Colonic mucosa (tissue), 4 donors: Measurements from ENCODE around the gene TACC2. TPM values are rescaled to one million over a fixed set of nuclear protein-coding genes. Genes with fewer than 3 reads are reported as not detected.
"Not testable (repeated sequence)": the region's sequence is repeated elsewhere in the genome, so short reads cannot be mapped to it uniquely, and the experiment has no call there.

ENCODE experiments used
- DNase-seq: peaks from one replicate; pipeline ENCODE4 v3.0.0-alpha.2; 2020
- H3K27ac ChIP-seq: fragments of 200-600 bp; one replicate; pipeline ENCODE4 v1.8.0; 2021
- H3K27me3 ChIP-seq: fragments of 200-600 bp; one replicate; pipeline ENCODE4 v1.8.0; 2021
- H3K36me3 ChIP-seq: fragments of 200-600 bp; one replicate; pipeline ENCODE4 v1.8.0; 2021
- H3K4me1 ChIP-seq: fragments of 200-600 bp; one replicate; pipeline ENCODE4 v1.8.0; 2021; ENCODE audit warnings: mild to moderate bottlenecking
- H3K4me3 ChIP-seq: fragments of 200-600 bp; one replicate; pipeline ENCODE4 v1.8.0; 2021
- H3K9ac ChIP-seq, 2 donors: one replicate each; pipeline ENCODE4 v1.7.0; 2013; ENCODE audit warnings: control low read depth in 2 of 2, low read depth in 2 of 2, low read length in 2 of 2
- H3K9me3 ChIP-seq: fragments of 200-600 bp; one replicate; pipeline ENCODE4 v1.8.0; 2021
- intact Hi-C: fragments of 100-400 bp; cut with DNase I; formaldehyde crosslinking; loops from one replicate; pipeline ENCODE4 v1.14.1; 2022
- total RNA-seq, 2 donors: library from RNA; stranded (reverse); fragmentation: NEBNext Ultra II Directional in 1 of 2; extraction: Animal tissue kit (Norgen Biotek cat#: 25700) in 1 of 2; gene quantifications; one replicate each; pipeline ENCODE4 v1.2.1, GENCODE V29; 2021
- TF ChIP-seq, protein P1 (sequence below): fragments of 200-600 bp; IDR thresholded peaks from one replicate; pipeline ENCODE4 v1.8.0; 2022; ENCODE audit warnings: antibody characterized with exemption, mild to moderate bottlenecking
- donor health status: healthy.
- donor health status: DM: no; HTN: no; CAD: no.
- donor health status: DM: no; HTN: no; CAD: no.

The TACC2 gene
- total RNA-seq, 2 donors from 2014 or later: 90.0 to 93.2 TPM

DNA sequence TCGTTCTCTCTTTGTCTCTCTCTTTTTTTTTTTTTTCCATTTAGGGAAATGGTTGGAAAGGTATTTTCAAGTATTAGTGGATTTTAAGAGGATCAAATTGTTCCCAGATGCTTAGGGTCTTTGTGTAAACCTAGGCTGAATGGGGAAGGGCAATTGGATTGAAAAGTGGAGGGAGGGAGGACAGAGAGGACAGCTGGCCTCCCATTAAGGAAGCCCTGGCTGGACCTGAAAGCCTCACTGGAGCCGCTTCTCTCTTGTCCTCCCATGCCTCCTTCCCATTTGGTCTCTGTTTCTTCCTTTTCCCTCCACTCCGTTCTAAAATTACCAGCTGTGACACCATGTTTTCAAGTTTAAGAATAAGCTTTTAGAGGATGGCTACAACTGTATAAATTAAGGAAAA, 104.1 kb downstream of the TACC2 start:
- no peaks in the 10 kb centered on the region for H3K36me3 ChIP-seq

DNA sequence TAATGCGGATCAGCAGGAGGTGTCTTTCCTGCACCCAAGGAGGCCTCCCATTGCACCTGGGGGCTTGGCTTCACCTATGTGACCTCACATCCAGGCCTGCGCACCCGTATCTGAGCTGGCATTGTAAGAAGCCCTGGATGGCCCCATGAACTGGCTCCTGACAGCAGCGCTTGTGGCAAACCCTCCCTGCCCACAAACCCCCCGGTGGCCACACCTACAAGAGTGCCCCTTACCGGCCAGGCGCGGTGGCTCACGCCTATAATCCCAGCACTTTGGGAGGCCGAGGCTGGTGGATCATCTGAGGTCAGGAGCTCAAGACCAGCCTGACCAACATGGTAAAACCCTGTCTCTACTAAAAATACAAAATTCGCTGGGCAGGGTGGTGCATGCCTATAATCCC, 107.2 kb downstream of the TACC2 start:
- H3K4me1 ChIP-seq, H3K4me3 ChIP-seq, H3K27me3 ChIP-seq, intact Hi-C loops, H3K27ac ChIP-seq, H3K36me3 ChIP-seq, DNase-seq, H3K9me3 ChIP-seq, H3K9ac ChIP-seq: not testable (repeated sequence)

More for the DNA sequence above, 104.1 kb downstream of the TACC2 start:
- intact Hi-C loops: no loop called here
- TF ChIP-seq, protein P1, sequence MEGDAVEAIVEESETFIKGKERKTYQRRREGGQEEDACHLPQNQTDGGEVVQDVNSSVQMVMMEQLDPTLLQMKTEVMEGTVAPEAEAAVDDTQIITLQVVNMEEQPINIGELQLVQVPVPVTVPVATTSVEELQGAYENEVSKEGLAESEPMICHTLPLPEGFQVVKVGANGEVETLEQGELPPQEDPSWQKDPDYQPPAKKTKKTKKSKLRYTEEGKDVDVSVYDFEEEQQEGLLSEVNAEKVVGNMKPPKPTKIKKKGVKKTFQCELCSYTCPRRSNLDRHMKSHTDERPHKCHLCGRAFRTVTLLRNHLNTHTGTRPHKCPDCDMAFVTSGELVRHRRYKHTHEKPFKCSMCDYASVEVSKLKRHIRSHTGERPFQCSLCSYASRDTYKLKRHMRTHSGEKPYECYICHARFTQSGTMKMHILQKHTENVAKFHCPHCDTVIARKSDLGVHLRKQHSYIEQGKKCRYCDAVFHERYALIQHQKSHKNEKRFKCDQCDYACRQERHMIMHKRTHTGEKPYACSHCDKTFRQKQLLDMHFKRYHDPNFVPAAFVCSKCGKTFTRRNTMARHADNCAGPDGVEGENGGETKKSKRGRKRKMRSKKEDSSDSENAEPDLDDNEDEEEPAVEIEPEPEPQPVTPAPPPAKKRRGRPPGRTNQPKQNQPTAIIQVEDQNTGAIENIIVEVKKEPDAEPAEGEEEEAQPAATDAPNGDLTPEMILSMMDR: no peak
- Histone ChIP-seq H3K27ac (no peak overlapping the region), H3K27me3 (no peaks in the 10 kb centered on the region), H3K4me3 (no peak overlapping the region), H3K4me1 (no peaks in the 10 kb centered on the region), H3K9ac (no peak overlapping the region), H3K9me3 (no peaks in the 10 kb centered on the region)
- DNase-seq: no peak

DNA sequence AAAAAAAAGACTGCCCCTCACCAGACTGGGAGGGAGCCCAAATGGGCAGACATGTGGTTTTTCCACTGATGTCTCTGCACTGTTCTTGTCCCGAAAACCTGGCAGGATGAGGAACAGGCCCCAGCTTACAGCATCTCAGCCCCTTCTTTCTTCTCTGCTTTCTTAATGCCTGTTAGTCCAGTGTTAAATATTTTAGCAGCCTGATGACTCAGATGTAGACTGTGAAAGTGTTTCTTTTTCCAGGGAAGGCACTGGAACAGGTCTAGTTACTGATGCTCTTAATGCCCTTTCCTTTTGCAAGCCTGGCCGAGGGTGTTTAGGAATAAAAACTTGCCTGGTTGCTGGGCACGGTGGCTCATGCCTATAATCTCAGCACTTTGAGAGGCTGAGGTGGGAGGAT, 107.7 kb downstream of the TACC2 start:
- Histone ChIP-seq H3K27me3 (no peaks in the 10 kb centered on the region), H3K9ac (no peak overlapping the region), H3K27ac (no peak overlapping the region), H3K9me3 (no peaks in the 10 kb centered on the region), H3K4me1 (no peaks in the 10 kb centered on the region), H3K36me3 (no peaks in the 10 kb centered on the region), H3K4me3 (no peak overlapping the region)
- no peak for DNase-seq
- intact Hi-C loops: no loop called here
- TF ChIP-seq, protein P1: no peak

DNA sequence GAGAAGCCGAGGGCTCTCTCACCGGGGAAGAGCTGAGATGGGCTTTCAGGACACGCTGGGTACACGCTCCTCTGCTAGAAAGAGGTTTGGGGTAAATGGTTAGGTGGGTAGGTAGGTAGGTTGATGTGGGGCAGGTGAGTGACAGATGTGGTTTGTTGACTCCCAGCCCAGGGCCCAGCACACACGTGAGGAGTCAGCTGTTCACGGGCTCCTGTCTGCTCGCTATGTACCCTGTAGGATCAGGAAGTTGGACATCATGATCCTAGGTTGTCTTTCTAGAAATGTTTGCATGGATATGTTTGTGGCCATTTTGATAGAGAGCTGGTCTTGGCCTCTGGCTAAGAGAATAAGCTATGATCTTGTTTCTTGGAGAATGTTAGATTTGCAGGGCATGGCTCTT, 109.0 kb downstream of the TACC2 start:
- no peak for DNase-seq
- intact Hi-C loops: no loop called here
- no peak overlapping the region for H3K9ac ChIP-seq
- no peak overlapping the region for H3K4me3 ChIP-seq
- no peak overlapping the region for H3K27ac ChIP-seq
- no peaks in the 10 kb centered on the region for H3K36me3 ChIP-seq
- no peaks in the 10 kb centered on the region for H3K4me1 ChIP-seq
- TF ChIP-seq, protein P1: no peak
- H3K27me3 ChIP-seq: no peaks in the 10 kb centered on the region
- H3K9me3 ChIP-seq: no peaks in the 10 kb centered on the region

DNA sequence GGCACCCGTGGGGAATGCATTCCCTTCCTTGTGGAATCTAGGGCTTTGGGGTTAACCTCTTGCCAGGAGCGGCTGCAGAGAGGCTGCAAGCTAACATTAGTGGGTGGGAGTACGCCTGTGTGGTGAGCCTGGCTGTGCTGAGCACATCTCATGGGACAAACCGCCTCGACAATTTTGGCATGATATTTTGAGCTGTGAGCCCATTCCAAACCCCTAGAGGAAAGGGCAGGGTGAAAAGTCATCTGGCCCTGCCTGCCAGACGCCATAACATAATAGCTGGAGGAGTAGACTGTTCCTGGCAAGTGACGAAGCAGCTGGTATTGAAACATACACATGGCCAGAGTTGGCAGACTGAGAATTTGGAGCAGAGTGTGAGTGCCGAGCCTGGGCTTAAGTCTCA, 110.0 kb downstream of the TACC2 start:
- intact Hi-C loops: no loop called here
- Histone ChIP-seq H3K9ac (no peak overlapping the region), H3K4me3 (no peak overlapping the region), H3K4me1 (no peaks in the 10 kb centered on the region), H3K9me3 (no peaks in the 10 kb centered on the region), H3K27me3 (no peaks in the 10 kb centered on the region), H3K36me3 (no peaks in the 10 kb centered on the region), H3K27ac (no peak overlapping the region)
- TF ChIP-seq, protein P1: no peak
- no peak for DNase-seq

DNA sequence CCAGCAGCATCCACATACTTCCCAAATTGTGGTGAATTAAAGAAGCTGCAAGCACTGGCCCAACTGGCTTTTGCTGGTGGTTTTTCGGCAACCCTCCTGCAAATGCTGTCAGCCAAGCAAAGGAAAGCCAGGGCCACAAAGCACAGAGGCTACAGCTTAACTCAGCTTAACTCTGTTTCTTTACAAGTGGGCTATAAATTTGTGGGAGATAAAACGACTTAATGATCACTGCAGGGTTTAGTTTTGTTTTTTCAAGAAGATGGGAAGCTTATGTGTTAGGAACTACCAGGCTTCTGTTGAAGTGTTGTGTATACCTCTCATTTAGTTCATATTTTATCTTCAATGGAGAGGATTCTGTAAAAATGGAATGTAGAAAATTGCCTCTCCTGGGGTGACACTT, 110.6 kb downstream of the TACC2 start:
- Histone ChIP-seq H3K4me3 (no peak overlapping the region), H3K36me3 (no peaks in the 10 kb centered on the region), H3K9ac (no peak overlapping the region), H3K27me3 (no peaks in the 10 kb centered on the region), H3K27ac (no peak overlapping the region), H3K4me1 (no peaks in the 10 kb centered on the region), H3K9me3 (no peaks in the 10 kb centered on the region)
- no peak for DNase-seq
- intact Hi-C loops: no loop called here
- TF ChIP-seq, protein P1: no peak
